SH-SY5Y (cell line): Measurements from ENCODE around the gene GUCA2A.

Source experiments
- GATA2 ChIP-seq: IDR thresholded peaks from 2 replicates; pipeline ENCODE4 v1.6.1; 2011; ENCODE audit warnings: mild to moderate bottlenecking, low read depth, low read length
- GATA3 ChIP-seq: IDR thresholded peaks from 2 replicates; pipeline ENCODE4 v1.6.1; 2011; ENCODE audit warnings: low read depth, mild to moderate bottlenecking, low read length, moderate library complexity

- TF ChIP-seq GATA2 (no peak), GATA3 (no peak)
Measured at GRCh38 chr1:42192106-42192505, 27.6 kb upstream of the GUCA2A start.
